T-helper 1 cell treated with Interleukin-12 subunit alpha and Interleukin-12 subunit beta and Interleukin-4 antibody, amounts not matched to agents 30 ng/mL and 1 ng/mL, for 36 hours (primary cell): Measurements from ENCODE around the gene PRAC1. TPM values are rescaled to one million over a fixed set of nuclear protein-coding genes. Genes with fewer than 3 reads are reported as not detected.

Experiments
- intact Hi-C: fragments of 100-400 bp; cut with micrococcal nuclease; formaldehyde crosslinking; loops from one replicate; pipeline ENCODE4 v1.15.1; 2024
- total RNA-seq: library from RNA; stranded (reverse); gene quantifications from 2 replicates; pipeline ENCODE4 v1.2.3, GENCODE V29; 2022

Gene PRAC1
- total RNA-seq, 1 donor from 2014 or later, result not detected

- intact Hi-C loops, result loop anchor here (2.0 kb wide), 1 partner anchor 103 kb away; no protein-coding TSS in a partner anchor
These were observed 6.6 kb downstream of the PRAC1 start for GRCh38 chr17:48715496-48716399.

GRCh38 chr17:48711128-48711527 is 11.2 kb downstream of the PRAC1 start:
- intact Hi-C loops, result no loop called here

GRCh38 chr17:48704361-48705248 is 17.7 kb downstream of the PRAC1 start:
- intact Hi-C loops, result no loop called here

DNA sequence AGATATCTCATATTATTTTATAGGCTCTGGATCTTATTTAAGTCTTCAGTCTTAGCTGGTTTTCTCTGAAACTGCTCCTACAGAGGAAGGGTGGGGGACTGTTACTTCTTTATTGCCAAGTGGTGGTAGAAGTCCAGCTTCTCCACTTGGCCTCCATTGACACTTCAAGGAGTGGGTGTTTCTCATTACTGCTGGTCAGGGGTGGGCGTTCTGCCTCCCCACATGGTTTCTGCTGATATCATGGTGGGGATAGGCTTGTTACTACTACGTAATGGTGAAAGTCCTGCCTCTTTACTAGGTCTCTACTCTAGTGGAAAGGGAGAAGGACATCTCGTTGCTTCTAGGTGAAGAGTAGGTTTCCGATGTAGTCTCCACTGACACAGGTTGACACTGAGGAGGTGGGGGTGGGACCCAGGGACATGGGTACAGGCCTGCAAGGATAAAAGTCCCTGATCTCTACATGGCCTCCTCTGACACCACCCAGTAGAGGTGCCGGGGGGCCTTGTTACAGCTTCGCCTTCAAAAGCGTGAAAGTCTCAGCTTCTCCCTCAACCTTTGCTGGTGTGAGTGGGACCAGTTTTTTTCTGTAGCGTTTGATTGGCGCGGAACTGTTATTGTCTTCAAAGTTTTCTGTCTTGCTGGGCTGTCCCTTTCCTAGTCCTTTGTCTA is 20.3 kb downstream of the PRAC1 start:
- intact Hi-C loops, result no loop called here

DNA sequence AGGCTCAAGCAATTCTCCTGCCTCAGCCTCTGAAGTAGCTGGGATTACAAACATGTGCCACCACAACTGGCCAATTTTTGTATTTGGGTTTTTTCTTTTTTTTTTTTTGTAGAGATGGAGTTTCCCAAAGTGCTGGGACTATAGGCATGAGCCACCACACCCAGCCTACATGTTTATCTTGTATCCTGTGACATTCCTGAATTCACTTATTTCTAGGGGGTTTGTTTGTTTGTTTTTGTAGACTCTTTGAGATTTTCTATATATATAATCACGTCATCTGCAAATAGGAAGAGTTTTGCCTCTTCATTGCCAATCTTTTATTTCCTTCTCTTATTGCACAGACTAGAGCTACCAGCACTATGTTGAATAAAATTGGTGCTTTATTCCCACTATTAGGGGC is 29.1 kb downstream of the PRAC1 start:
- intact Hi-C loops, result no loop called here

GRCh38 chr17:48692049-48692448 is 30.3 kb downstream of the PRAC1 start:
- intact Hi-C loops, result no loop called here

DNA sequence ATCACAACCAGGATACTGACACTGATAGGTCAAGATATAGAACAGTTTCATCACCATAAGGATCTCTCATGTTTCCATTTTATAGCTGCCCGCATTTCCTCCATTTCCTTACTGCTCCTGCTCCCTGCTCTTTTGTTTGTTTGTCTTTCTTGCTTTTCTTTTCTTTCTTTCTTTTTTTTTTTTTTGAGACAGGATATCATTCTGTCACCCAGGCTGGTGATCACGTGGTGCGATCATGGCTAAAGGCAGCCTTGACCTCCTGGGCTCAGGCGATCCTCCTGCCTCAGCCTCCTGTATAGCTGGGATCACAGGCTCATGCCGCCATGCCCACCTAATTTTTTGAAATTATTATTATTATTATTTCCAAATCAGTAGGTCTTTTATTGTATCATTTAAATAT is 31.7 kb downstream of the PRAC1 start:
- intact Hi-C loops, result no loop called here

DNA sequence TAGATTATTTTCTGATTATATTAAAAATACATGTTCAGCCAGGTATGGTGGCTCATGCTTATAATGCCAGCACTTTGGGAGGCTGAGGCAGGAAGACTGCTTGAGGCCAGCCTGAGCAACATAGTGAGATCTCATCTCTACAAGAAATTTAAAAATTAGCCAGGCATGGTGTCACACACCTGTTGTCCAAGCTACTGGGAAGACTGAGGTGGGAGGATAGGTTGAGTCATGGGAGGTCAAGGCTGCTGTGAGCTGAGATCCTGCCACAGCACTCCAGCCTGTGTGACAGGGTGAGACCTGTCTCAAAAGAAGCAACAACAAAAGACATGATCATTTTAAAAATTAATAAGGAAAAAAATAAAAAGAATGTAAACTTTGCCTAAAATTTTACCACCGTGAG is 40.7 kb downstream of the PRAC1 start:
- intact Hi-C loops, result no loop called here

- intact Hi-C loops, result loop anchor here (2.0 kb wide), 1 partner anchor 111 kb away; no protein-coding TSS in a partner anchor
These were observed 42.8 kb downstream of the PRAC1 start for GRCh38 chr17:48679385-48680096.

- intact Hi-C loops, result loop anchor here (1.0 to 2.0 kb wide), 4 partner anchors 112 to 354 kb away; no protein-coding TSS in a partner anchor
These were observed 44.0 kb downstream of the PRAC1 start for GRCh38 chr17:48678141-48678971.

GRCh38 chr17:48676963-48677558 is 45.3 kb downstream of the PRAC1 start:
- intact Hi-C loops, result no loop called here

GRCh38 chr17:48672340-48672739 is 50.0 kb downstream of the PRAC1 start:
- intact Hi-C loops, result no loop called here

Other genes with a start within 250 kb of the PRAC1 start
- not detected in 2 replicates for gene HOXB1, start 191.5 kb downstream of the PRAC1 start, total RNA-seq
- 37.5 and 38.1 TPM in 2 replicates for gene HOXB2, start 177.4 kb downstream of the PRAC1 start, total RNA-seq
- 9.0 and 10.0 TPM in 2 replicates for gene HOXB4, start 144.2 kb downstream of the PRAC1 start, total RNA-seq
- 10.3 and 12.8 TPM in 2 replicates for gene HOXB3, start 132.3 kb downstream of the PRAC1 start, total RNA-seq
- gene HOXB5, start 128.7 kb downstream of the PRAC1 start, total RNA-seq, result 0.37 and 0.56 TPM in 2 replicates
- gene HOXB6, start 117.5 kb downstream of the PRAC1 start, total RNA-seq, result 0.20 and 0.25 TPM in 2 replicates
- gene HOXB7, start 111.5 kb downstream of the PRAC1 start, total RNA-seq, result 0.66 and 1.1 TPM in 2 replicates
- not detected in 2 replicates for gene HOXB8, start 107.2 kb downstream of the PRAC1 start, total RNA-seq
- gene HOXB9, start 96.2 kb downstream of the PRAC1 start, total RNA-seq, result 0.10 and 0.15 TPM in 2 replicates
- not detected in 2 replicates for gene PRAC2, start 667 bp upstream of the PRAC1 start, total RNA-seq
- not detected in 2 replicates for gene HOXB13, start 6.2 kb upstream of the PRAC1 start, total RNA-seq
- gene TTLL6, start 94.7 kb upstream of the PRAC1 start, total RNA-seq, result not detected in 2 replicates
- gene CALCOCO2, start 108.5 kb upstream of the PRAC1 start, total RNA-seq, result 158 and 165 TPM in 2 replicates
- 89.3 and 101 TPM in 2 replicates for gene ATP5MC1, start 170.3 kb upstream of the PRAC1 start, total RNA-seq
- 104 and 108 TPM in 2 replicates for gene UBE2Z, start 185.9 kb upstream of the PRAC1 start, total RNA-seq
- 140 and 147 TPM in 2 replicates for gene SNF8, start 222.3 kb upstream of the PRAC1 start, total RNA-seq
- not detected in 2 replicates for gene GIP, start 246.1 kb upstream of the PRAC1 start, total RNA-seq